Epithelial cell of esophagus (primary cell): ENCODE results near the gene SRGAP3.
A peak's percentile ranks its signal among the peaks of the same experiment; 100 is the strongest.

Source experiments
- DNase-seq: peaks from one replicate; pipeline ENCODE4 v3.0.0; 2010; ENCODE audit warnings: low read depth
- H3K4me3 ChIP-seq: 2 replicates; pipeline ENCODE4 v1.5.1; 2011; ENCODE audit warnings: mild to moderate bottlenecking, low read length, control low read depth
- TF ChIP-seq, protein P1 (sequence below): IDR thresholded peaks from 2 replicates; pipeline ENCODE4 v1.5.1; 2011; ENCODE audit warnings: low read depth, mild to moderate bottlenecking, low read length, control low read depth, inconsistent platforms; ENCODE audit not compliant: insufficient read depth; ENCODE audit errors: missing control alignments

SRGAP3 gene

DNA sequence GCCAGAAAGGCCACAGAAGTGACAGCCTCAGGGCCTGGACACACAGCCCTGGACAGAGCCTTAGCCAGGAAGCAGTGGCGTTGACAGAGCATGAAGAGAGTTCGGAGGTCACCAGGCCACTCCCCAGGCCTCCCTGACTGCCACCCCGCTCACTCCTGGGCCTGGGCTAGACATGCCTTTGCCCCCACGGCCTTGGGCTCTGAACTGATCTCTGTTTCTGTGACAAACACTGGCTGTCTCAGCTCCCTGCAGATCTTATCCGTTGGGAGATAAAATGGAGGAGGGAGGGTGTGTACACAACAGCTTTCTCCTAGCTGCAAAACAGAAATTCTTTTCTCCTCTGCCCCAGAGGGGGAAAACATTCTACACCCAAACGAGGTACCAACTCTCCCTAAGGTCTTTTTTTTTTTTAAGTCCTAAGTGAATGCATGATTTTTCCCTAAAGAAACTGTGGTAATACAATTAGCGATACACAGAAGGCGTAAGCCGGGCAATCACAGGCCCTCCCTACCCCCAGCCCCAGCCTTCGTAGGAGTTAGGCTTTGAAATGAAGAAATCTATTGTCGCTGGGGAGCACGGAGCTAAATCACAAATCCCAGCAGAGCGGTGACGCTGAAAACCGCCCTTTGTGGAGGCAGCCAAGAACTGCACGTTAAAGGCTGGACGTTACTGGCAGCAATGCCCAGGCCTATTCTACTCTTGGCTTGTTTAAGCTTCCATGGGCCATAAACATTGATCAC is 45.0 kb downstream of the SRGAP3 start:
- DNase-seq: no peak
- TF ChIP-seq, protein P1, sequence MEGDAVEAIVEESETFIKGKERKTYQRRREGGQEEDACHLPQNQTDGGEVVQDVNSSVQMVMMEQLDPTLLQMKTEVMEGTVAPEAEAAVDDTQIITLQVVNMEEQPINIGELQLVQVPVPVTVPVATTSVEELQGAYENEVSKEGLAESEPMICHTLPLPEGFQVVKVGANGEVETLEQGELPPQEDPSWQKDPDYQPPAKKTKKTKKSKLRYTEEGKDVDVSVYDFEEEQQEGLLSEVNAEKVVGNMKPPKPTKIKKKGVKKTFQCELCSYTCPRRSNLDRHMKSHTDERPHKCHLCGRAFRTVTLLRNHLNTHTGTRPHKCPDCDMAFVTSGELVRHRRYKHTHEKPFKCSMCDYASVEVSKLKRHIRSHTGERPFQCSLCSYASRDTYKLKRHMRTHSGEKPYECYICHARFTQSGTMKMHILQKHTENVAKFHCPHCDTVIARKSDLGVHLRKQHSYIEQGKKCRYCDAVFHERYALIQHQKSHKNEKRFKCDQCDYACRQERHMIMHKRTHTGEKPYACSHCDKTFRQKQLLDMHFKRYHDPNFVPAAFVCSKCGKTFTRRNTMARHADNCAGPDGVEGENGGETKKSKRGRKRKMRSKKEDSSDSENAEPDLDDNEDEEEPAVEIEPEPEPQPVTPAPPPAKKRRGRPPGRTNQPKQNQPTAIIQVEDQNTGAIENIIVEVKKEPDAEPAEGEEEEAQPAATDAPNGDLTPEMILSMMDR: no peak
- H3K4me3 ChIP-seq: no peak overlapping the region

- no peak for DNase-seq
- TF ChIP-seq, protein P1: no peak
- no peak overlapping the region for H3K4me3 ChIP-seq
These were observed 46.1 kb downstream of the SRGAP3 start for GRCh38 chr3:9203317-9203716.

DNA sequence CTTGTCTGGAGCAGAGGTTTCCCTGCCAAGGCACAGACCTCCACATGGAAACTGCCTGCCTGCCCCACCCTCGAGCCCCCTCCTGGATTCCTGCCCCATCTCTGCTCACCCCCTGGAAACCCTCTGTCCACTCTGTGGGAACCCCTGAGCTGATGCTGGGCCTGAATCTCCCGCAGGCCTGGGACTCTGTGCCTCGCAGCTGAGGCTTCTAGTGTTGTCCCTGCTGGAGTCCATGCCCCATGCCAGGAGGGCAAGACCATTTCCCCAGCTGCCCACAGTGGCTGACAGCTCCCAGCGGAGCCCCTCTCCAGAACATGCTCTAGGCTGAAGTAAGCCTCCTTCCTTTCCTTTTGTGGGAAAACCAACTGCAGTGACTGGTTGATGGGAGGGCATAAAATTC is 46.9 kb downstream of the SRGAP3 start:
- H3K4me3 ChIP-seq: no peak overlapping the region
- TF ChIP-seq, protein P1: no peak
- no peak for DNase-seq

DNA sequence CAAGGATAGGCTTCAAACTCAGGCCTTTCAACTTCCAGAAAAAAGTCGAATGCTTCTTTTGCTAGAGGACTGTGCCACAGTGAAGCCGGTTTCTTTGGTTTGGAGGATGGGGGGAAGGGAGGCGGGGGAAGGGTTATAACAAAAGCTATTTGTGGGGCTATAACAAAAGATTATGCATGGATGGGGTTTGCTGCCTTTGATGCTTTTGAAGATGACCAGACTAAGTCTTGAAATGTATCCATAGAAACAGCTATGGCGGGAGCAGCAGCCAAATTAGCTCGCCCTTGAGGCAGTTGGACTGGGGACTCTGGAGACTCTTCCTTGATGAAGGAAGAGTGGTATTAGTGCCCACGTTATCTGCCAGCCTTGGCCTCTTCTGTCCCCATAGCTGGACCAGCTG is 47.5 kb downstream of the SRGAP3 start:
- H3K4me3 ChIP-seq: no peak overlapping the region
- DNase-seq: no peak
- TF ChIP-seq, protein P1: no peak

DNA sequence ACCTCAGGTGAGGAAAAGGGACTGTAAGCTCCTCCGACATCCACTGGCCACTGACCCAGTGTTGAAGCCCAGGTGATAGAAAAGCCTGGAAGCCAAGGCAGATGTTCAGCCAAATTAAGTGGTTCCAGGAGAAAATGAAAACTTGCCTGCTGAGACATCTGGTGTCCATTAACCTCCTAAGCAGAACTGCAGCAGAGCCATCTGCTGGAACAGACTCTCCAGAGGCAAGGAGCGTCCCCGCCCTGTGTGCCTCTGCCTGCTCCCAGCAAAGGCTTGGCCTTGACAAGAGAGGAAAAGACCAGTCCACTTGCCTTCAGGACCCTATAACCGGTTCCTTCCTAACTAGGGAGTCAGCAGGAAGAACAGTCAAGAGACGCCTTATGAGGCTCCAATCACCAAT is 48.2 kb downstream of the SRGAP3 start:
- no peak for DNase-seq
- H3K4me3 ChIP-seq: no peak overlapping the region
- TF ChIP-seq, protein P1: peak; percentile 6

GRCh38 chr3:9199775-9200174 is 49.7 kb downstream of the SRGAP3 start:
- no peak overlapping the region for H3K4me3 ChIP-seq
- TF ChIP-seq, protein P1: no peak
- no peak for DNase-seq

GRCh38 chr3:9198899-9199335 is 50.5 kb downstream of the SRGAP3 start:
- TF ChIP-seq, protein P1: no peak
- DNase-seq: peak; percentile 36
- no peak overlapping the region for H3K4me3 ChIP-seq
